ENCODE results near the gene ACOXL.

Gene ACOXL

GRCh38 chr2:111102216-111102615, 369.8 kb downstream of the ACOXL start:
- no peaks in the 10 kb centered on the region for H3F3A ChIP-seq (ENCODE audit: control insufficient read depth, insufficient read depth)
- H3K4me2 ChIP-seq (ENCODE audit: low read length), result no peak overlapping the region
- no peaks in the 10 kb centered on the region for H3K9me3 ChIP-seq (ENCODE audit: control insufficient read depth, insufficient read depth, low read length)
- TF ChIP-seq EZH2phosphoT487 (IDR thresholded peaks at IDR 0.05; ENCODE audit: borderline replicate concordance, low read length), result no peak
- TF ChIP-seq CTCF (IDR thresholded peaks at IDR 0.05; ENCODE audit: low read depth, low read length, poor library complexity, severe bottlenecking), result no peak
- H4K20me1 ChIP-seq (ENCODE audit: control insufficient read depth, insufficient read depth, low read depth, low read length), result no peaks in the 10 kb centered on the region
- no peak overlapping the region for H3K27ac ChIP-seq (ENCODE audit: low read depth, low read length)
- no peaks in the 10 kb centered on the region for H3K9me2 ChIP-seq (replicated peaks; ENCODE audit: control insufficient read depth, low read length)
- no peaks in the 10 kb centered on the region for H3K27me3 ChIP-seq (ENCODE audit: control insufficient read depth, low read length)
- H3K36me3 ChIP-seq (ENCODE audit: control insufficient read depth, low read length), result no peaks in the 10 kb centered on the region
- H3K4me3 ChIP-seq (ENCODE audit: low read length), result no peak overlapping the region
- H3K4me1 ChIP-seq (ENCODE audit: control insufficient read depth, low read length), result peaks cover 16% of the 10 kb centered on the region
- no peaks in the 10 kb centered on the region for H3K79me2 ChIP-seq (ENCODE audit: control insufficient read depth, low read length)

GRCh38 chr2:111105926-111106325, 373.6 kb downstream of the ACOXL start:
- Histone ChIP-seq H3K36me3 (ENCODE audit: control insufficient read depth, low read length) (no peaks in the 10 kb centered on the region), H3K27me3 (ENCODE audit: control insufficient read depth, low read length) (no peaks in the 10 kb centered on the region), H3K79me2 (ENCODE audit: control insufficient read depth, low read length) (no peaks in the 10 kb centered on the region), H3K4me1 (ENCODE audit: control insufficient read depth, low read length) (peaks cover 16% of the 10 kb centered on the region), H3K4me2 (ENCODE audit: low read length) (no peak overlapping the region), H3K27ac (ENCODE audit: low read depth, low read length) (no peak overlapping the region), H3K9me2 (replicated peaks; ENCODE audit: control insufficient read depth, low read length) (no peaks in the 10 kb centered on the region), H3K9me3 (ENCODE audit: control insufficient read depth, insufficient read depth, low read length) (no peaks in the 10 kb centered on the region), H4K20me1 (ENCODE audit: control insufficient read depth, insufficient read depth, low read depth, low read length) (no peaks in the 10 kb centered on the region), H3K4me3 (ENCODE audit: low read length) (no peak overlapping the region), H3F3A (ENCODE audit: control insufficient read depth, insufficient read depth) (no peaks in the 10 kb centered on the region)
- no peak for TF ChIP-seq EZH2phosphoT487 (IDR thresholded peaks at IDR 0.05; ENCODE audit: borderline replicate concordance, low read length)
- no peak for TF ChIP-seq CTCF (IDR thresholded peaks at IDR 0.05; ENCODE audit: low read depth, low read length, poor library complexity, severe bottlenecking)

DNA sequence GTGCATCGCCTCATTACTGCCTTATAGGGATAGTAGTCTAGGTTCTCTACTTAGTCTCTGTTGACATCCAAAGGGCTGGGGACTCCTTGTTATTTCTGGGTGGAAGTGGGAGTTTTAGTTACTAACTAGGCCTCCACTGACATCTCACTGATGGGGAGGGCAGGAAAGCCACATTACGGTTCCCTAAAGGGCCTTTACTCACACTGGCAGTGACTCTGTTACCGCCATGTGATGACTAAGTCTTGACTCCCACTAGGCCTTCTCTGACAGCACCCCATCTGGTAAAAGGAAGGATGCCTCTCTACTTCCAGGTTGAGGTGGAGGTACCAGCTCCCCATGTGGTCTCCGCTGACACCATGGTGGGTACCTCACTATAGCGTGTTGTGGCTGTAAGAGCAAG, 374.3 kb downstream of the ACOXL start:
- H3F3A ChIP-seq (ENCODE audit: control insufficient read depth, insufficient read depth), result no peaks in the 10 kb centered on the region
- H3K9me3 ChIP-seq (ENCODE audit: control insufficient read depth, insufficient read depth, low read length), result no peaks in the 10 kb centered on the region
- no peak overlapping the region for H3K4me2 ChIP-seq (ENCODE audit: low read length)
- H3K4me3 ChIP-seq (ENCODE audit: low read length), result no peak overlapping the region
- no peaks in the 10 kb centered on the region for H3K36me3 ChIP-seq (ENCODE audit: control insufficient read depth, low read length)
- no peak overlapping the region for H3K27ac ChIP-seq (ENCODE audit: low read depth, low read length)
- no peaks in the 10 kb centered on the region for H3K79me2 ChIP-seq (ENCODE audit: control insufficient read depth, low read length)
- H4K20me1 ChIP-seq (ENCODE audit: control insufficient read depth, insufficient read depth, low read depth, low read length), result no peaks in the 10 kb centered on the region
- H3K9me2 ChIP-seq (replicated peaks; ENCODE audit: control insufficient read depth, low read length), result no peaks in the 10 kb centered on the region
- H3K4me1 ChIP-seq (ENCODE audit: control insufficient read depth, low read length), result peaks cover 13% of the 10 kb centered on the region
- H3K27me3 ChIP-seq (ENCODE audit: control insufficient read depth, low read length), result no peaks in the 10 kb centered on the region
- TF ChIP-seq CTCF (IDR thresholded peaks at IDR 0.05; ENCODE audit: low read depth, low read length, poor library complexity, severe bottlenecking) (no peak), EZH2phosphoT487 (IDR thresholded peaks at IDR 0.05; ENCODE audit: borderline replicate concordance, low read length) (no peak)
